ENCODE results near the gene KRTAP9-4. TPM values are rescaled to one million over a fixed set of nuclear protein-coding genes. Genes with fewer than 3 reads are reported as not detected.
A peak's percentile ranks its signal among the peaks of the same experiment; 100 is the strongest.
"Not testable (repeated sequence)": the region's sequence is repeated elsewhere in the genome, so short reads cannot be mapped to it uniquely, and the experiment has no call there.

KRTAP9-4 gene
- total and polyA plus RNA-seq, 8 donors: not detected

DNA sequence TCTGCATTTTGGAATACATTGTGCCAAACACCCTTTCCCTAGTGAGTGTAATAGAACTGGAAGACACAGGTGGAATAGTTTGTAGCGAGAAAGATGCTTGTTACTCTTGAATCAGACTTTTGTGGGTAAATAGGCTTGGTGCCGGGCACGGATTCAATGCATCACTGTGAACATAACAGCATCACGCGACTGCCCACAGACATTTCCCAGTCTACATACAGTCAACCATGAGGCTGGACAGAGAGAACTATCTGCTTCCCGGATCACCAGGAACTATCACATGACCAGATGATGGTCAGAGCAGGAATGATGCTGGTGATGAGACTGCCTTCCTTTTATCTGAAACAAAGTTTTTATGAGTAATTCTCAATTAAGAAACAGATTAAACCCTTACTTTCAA, 23.4 kb upstream of the KRTAP9-4 start:
- no peak overlapping the region for H3K4me3 ChIP-seq
- H3K36me3 ChIP-seq: no peaks in the 10 kb centered on the region
- TF ChIP-seq, protein P1, sequence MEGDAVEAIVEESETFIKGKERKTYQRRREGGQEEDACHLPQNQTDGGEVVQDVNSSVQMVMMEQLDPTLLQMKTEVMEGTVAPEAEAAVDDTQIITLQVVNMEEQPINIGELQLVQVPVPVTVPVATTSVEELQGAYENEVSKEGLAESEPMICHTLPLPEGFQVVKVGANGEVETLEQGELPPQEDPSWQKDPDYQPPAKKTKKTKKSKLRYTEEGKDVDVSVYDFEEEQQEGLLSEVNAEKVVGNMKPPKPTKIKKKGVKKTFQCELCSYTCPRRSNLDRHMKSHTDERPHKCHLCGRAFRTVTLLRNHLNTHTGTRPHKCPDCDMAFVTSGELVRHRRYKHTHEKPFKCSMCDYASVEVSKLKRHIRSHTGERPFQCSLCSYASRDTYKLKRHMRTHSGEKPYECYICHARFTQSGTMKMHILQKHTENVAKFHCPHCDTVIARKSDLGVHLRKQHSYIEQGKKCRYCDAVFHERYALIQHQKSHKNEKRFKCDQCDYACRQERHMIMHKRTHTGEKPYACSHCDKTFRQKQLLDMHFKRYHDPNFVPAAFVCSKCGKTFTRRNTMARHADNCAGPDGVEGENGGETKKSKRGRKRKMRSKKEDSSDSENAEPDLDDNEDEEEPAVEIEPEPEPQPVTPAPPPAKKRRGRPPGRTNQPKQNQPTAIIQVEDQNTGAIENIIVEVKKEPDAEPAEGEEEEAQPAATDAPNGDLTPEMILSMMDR (IDR thresholded peaks at IDR 0.05): no peak
- intact Hi-C loops (cut with DNase I): no loop called here
- no peaks in the 10 kb centered on the region for H3K4me1 ChIP-seq
- H3K9me3 ChIP-seq: no peaks in the 10 kb centered on the region
- no peak for DNase-seq
- ATAC-seq: no peak
- H3K27me3 ChIP-seq: peaks cover 0 to 14% of the 10 kb centered on the region in 2 donors
- H3K27ac ChIP-seq: no peak overlapping the region

DNA sequence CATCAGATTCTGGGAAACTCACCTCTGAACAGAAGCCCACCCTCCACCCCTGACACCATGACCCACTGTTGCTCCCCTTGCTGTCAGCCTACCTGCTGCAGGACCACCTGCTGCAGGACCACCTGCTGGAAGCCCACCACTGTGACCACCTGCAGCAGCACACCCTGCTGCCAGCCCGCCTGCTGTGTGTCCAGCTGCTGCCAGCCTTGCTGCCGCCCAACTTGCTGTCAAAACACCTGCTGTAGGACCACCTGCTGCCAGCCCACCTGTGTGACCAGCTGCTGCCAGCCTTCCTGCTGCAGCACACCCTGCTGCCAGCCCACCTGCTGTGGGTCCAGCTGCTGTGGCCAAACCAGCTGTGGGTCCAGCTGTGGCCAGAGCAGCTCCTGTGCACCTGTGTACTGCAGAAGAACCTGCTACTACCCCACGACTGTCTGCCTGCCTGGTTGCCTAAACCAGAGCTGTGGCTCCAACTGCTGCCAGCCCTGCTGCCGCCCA, 22.8 kb upstream of the KRTAP9-4 start, which contains the start of gene KRTAP9-2:
KRTAP9-2 (plus strand) TSS at position 51 of the 498 bp plus-strand sequence; CDS start at position 58, 7 bp downstream.
- H3K36me3 ChIP-seq; H3K9me3 ChIP-seq; H3K27ac ChIP-seq; H3K4me1 ChIP-seq; DNase-seq; ATAC-seq; intact Hi-C loops (cut with DNase I); H3K4me3 ChIP-seq: not testable (repeated sequence)
- H3K27me3 ChIP-seq: peaks cover 0 to 15% of the 10 kb centered on the region in 2 donors

DNA sequence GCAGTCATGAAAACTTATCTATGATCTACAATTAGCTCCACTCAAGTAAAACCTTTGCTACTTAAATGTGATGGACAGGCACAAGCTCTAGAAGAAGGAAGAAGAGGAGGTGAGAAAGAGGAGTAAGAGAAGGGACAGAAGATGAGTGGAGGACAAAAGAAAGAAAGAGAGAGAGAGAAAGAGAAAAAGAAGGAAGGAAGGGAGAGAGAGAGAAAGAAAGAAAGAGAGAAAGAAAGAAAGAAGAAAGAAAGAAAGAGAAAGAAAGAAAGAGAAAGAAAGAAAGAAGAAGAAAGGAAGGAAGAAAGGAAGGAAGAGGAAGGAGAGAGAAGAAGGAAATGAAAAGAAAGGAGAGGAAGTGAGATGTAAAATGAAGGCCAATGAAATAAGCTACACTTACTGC, 19.4 kb upstream of the KRTAP9-4 start:
- Histone ChIP-seq H3K4me3 (no peak overlapping the region), H3K4me1 (no peaks in the 10 kb centered on the region), H3K36me3 (no peaks in the 10 kb centered on the region), H3K9me3 (no peaks in the 10 kb centered on the region), H3K27me3 (peaks cover 0 to 41% of the 10 kb centered on the region in 2 donors), H3K27ac (no peak overlapping the region)
- ATAC-seq: no peak
- intact Hi-C loops (cut with DNase I): no loop called here
- TF ChIP-seq, protein P1 (IDR thresholded peaks at IDR 0.05): no peak
- no peak for DNase-seq

DNA sequence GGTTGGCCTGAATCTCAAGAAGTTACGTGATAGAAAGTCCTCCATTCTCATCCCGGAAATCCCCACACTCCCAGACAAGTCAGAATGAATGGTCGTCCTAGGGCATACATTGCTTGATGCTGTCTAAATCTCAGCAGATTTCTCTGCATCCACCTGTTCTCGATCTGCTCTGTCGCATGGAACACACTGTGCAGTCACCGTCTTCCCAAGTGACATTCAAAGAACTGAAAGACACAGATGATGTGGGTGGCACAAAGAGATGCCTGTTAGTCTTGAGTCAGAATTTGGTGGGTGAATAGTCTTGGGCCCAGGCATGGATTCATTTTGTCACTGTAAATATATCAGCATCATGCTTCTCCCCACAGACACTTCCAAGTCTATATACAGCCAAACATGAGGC, 17.8 kb upstream of the KRTAP9-4 start:
- ATAC-seq: no peak
- TF ChIP-seq, protein P1 (IDR thresholded peaks at IDR 0.05): no peak
- H3K9me3 ChIP-seq: no peaks in the 10 kb centered on the region
- DNase-seq: no peak
- H3K4me3 ChIP-seq: no peak overlapping the region
- no peak overlapping the region for H3K27ac ChIP-seq
- H3K27me3 ChIP-seq: peaks cover 0 to 28% of the 10 kb centered on the region in 2 donors
- H3K4me1 ChIP-seq: no peaks in the 10 kb centered on the region
- H3K36me3 ChIP-seq: no peaks in the 10 kb centered on the region
- intact Hi-C loops (cut with DNase I): no loop called here

DNA sequence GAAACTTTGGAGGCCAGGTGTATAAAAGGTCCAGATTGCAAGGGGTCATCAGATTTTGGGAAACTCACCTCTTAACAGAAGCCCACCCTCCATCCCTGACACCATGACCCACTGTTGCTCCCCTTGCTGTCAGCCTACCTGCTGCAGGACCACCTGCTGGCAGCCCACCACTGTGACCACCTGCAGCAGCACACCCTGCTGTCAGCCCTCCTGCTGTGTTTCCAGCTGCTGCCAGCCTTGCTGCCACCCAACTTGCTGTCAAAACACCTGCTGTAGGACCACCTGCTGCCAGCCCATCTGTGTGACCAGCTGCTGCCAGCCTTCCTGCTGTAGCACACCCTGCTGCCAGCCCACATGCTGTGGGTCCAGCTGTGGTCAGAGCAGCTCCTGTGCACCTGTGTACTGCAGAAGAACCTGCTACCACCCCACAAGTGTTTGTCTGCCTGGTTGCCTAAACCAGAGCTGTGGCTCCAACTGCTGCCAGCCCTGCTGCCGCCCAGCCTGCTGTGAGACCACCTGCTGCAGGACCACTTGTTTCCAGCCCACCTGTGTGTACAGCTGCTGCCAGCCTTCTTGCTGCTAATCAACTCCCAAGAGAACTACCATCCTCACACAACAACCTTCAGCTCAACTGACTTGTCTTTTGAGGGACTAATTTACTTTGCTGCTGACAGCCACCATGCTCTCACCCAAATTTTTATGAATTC, 16.9 kb upstream of the KRTAP9-4 start, which contains the start of gene KRTAP9-3:
KRTAP9-3 (plus strand) TSS at position 51 of the 707 bp plus-strand sequence; CDS start at position 104, 53 bp downstream.
- H3K4me3 ChIP-seq; ATAC-seq; H3K27ac ChIP-seq; H3K9me3 ChIP-seq; H3K4me1 ChIP-seq; intact Hi-C loops (cut with DNase I); H3K36me3 ChIP-seq: not testable (repeated sequence)
- DNase-seq: peak in 1 of 4 donors; percentile 32
- peaks cover 0 to 27% of the 10 kb centered on the region in 2 donors for H3K27me3 ChIP-seq

DNA sequence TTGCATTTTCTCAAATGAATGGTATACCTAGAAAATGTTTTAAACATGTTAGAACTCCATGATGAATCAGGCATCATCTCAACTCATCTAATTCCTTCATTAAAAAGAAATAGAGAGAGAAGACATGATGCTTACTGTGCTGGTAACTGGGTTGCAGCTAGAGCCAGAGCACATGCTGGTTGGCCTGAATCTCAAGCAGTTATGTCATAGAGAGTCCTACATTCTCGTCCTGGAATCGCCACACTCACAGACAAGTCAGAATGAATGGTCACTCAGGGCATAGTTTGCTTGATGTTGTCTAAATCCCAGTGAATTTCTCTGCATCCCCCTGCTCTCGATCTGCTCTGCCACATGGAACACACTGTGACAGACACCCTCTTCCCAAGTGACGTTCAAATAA, 12.4 kb upstream of the KRTAP9-4 start:
- H3K36me3 ChIP-seq; intact Hi-C loops (cut with DNase I); ATAC-seq; H3K4me1 ChIP-seq; DNase-seq; H3K4me3 ChIP-seq; H3K9me3 ChIP-seq; H3K27ac ChIP-seq: not testable (repeated sequence)
- H3K27me3 ChIP-seq: peaks cover 0 to 31% of the 10 kb centered on the region in 2 donors

DNA sequence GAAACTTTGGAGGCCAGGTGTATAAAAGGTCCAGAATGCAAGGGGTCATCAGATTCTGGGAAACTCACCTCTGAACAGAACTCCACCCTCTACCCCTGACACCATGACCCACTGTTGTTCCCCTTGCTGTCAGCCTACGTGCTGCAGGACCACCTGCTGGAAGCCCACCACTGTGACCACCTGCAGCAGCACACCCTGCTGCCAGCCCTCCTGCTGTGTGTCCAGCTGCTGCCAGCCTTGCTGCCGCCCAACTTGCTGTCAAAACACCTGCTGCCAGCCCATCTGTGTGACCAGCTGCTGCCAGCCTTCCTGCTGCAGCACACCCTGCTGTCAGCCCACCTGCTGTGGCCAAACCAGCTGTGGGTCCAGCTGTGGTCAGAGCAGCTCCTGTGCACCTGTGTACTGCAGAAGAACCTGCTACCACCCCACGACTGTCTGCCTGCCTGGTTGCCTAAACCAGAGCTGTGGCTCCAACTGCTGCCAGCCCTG, 11.5 kb upstream of the KRTAP9-4 start, which contains the start of gene KRTAP9-8:
KRTAP9-8 (plus strand) TSS at position 51 of the 489 bp plus-strand sequence; CDS start at position 104, 53 bp downstream.
- H3K36me3 ChIP-seq; H3K27ac ChIP-seq; H3K9me3 ChIP-seq; H3K4me3 ChIP-seq; ATAC-seq; H3K4me1 ChIP-seq; intact Hi-C loops (cut with DNase I): not testable (repeated sequence)
- peak in 1 of 4 donors; percentile 44 for DNase-seq
- peaks cover 0 to 23% of the 10 kb centered on the region in 2 donors for H3K27me3 ChIP-seq

DNA sequence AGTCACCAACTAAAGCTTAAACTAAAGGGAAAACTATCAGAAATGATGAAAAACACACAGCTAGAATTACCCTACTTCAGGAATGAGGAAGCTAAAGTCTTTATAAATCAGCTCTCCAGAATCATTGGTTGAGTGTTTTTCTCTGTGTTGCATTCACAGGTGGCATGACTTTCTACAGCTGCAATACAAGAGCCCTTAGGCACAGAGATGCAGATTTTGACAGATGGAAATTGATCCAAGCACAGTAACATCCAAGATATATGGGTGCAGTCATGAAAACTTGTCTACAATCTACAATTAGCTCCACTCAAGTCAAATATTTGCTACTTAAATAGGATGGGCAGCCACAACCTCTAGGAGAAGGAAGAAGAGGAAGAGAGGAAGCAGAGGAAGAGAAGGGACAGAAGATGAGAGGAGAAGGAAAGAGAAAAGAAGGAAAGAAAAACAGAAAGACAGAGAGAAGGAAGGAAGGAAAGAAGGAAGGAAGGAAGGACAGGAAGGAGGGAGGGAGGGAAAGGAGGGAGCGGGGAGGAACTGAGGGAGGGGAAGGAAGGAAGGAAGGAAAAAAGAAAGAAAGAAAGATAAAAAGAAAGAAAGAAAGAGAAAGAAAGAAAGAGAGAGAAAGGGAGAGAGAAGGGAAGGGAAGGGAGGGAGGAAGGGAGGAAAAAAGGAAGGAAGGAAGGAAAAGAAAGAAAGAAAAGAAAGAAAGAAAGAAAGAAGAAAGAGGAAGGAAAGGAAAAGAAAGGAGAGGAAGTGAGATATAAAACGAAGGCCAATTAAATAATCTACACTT, 2.3 kb upstream of the KRTAP9-4 start:
- intact Hi-C loops (cut with DNase I); H3K4me3 ChIP-seq; DNase-seq; H3K27me3 ChIP-seq; ATAC-seq; H3K9me3 ChIP-seq; H3K4me1 ChIP-seq; H3K27ac ChIP-seq; H3K36me3 ChIP-seq: not testable (repeated sequence)

Data from left lung (tissue), 10 donors.